Measurements from ENCODE around the gene ARSK.

Gene ARSK

DNA sequence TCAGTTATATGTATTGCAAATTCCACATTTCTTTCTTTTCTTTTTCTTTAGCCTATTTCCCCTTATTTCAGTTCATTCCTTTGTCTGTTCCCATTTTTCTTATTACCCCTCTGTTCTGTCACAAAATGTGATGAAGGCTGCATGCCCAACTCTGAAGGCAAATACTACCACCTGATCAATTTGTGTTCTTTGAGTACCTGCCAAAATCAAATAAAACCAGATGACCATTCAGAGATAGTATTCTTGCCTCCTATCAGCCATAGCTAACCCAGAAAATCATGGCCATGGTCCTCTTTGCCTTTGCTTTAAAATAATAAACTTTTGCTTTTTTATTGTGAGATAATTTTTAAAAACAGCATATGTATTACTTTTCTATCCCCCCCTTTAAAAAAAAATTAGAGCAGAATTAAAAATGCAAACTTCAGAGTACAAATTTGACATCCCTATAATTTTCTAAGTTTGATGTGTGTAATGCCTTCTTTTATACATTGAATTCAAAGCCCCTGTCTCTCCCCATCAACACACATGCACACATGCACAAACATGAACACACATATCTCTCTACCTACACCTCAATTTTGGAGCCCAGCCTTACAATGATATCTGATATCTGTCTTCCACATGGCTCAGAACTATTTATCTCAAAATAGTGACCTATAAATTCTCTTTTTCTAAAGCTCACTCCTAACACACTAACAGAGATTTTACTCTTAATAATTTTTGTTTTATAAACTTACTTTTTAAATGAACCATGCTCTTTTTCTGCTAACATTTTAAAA, 95.1 kb downstream of the ARSK start:
- DNase-seq, result no peak

DNA sequence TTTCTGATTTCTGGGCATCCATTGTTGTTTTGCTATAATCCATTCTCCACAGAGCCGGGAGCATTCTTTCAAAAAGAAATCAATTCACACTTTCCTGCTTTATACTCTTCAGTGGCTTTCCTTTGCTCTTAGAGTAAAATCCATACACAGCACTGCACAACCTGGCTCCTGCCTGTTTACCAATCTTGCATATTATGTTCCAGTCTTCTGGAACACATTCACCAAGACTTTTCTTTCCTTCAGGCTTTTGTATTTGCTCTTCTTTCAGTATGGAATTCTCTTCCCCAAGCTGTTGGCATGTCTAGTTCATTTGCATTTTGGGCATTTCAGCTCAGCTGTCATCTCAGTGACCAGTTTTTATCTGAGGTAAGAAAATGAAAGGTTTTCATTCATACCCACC, 97.9 kb downstream of the ARSK start:
- DNase-seq, result no peak

DNA sequence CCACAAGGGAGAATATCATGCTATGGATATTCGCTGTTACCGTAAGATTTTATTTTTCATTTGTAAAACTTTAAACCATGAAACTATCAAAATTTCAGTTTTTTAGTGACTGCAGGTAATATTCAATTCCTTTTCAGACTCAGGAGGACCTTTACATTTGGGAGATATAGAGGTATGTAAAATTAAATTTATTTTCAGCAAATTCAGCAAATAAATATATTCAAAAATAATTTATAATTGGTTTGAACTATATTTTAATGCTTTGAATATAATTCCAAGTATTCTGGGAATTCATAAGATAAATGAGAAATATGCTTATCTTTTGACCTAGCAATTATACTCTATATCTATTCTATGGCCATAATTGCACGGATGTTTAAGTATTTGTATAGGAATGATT, 99.3 kb downstream of the ARSK start:
- DNase-seq, result no peak

Measured in NCI-H2227 treated with DMSO at 0.1 percent for 48 hours (cell line).